ENCODE results near the gene CNTNAP2. TPM values are rescaled to one million over a fixed set of nuclear protein-coding genes. Genes with fewer than 3 reads are reported as not detected.
"Not testable (repeated sequence)": the region's sequence is repeated elsewhere in the genome, so short reads cannot be mapped to it uniquely, and the experiment has no call there.

The CNTNAP2 gene
- total RNA-seq, 1 donor from 2014 or later = not detected

GRCh38 chr7:147598687-147599086, 1482.1 kb downstream of the CNTNAP2 start:
- intact Hi-C loops (cut with micrococcal nuclease) = not testable (repeated sequence)

GRCh38 chr7:147605323-147605722, 1488.7 kb downstream of the CNTNAP2 start:
- intact Hi-C loops (cut with micrococcal nuclease) = no loop called here

GRCh38 chr7:147607157-147607800, 1490.7 kb downstream of the CNTNAP2 start:
- intact Hi-C loops (cut with micrococcal nuclease) = no loop called here

- intact Hi-C loops (cut with micrococcal nuclease) = no loop called here
These were observed 1494.8 kb downstream of the CNTNAP2 start for GRCh38 chr7:147611431-147611830.

GRCh38 chr7:147635288-147635687, 1518.7 kb downstream of the CNTNAP2 start:
- intact Hi-C loops (cut with micrococcal nuclease) = no loop called here

DNA sequence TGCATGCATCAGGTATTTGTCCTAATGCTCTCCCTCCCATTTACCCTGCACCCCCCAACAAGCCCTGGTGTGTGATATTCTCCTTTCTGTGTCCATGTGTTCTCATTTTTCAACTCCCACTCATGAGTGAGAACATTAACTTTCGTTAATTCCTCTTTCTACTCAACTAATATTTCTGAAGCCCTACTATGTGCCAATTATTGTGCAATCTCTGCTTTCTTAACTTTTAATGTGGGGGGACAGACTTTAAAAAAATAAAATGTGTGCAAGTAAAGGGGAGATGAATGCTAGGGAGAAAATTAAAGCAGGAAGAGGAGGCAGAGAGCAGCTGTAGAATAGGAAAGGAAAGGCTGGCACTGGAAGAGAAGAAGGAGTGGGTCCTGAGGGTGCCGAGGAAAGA, 1520.0 kb downstream of the CNTNAP2 start:
- intact Hi-C loops (cut with micrococcal nuclease) = no loop called here

GRCh38 chr7:147638566-147638965, 1522.0 kb downstream of the CNTNAP2 start:
- intact Hi-C loops (cut with micrococcal nuclease) = no loop called here

DNA sequence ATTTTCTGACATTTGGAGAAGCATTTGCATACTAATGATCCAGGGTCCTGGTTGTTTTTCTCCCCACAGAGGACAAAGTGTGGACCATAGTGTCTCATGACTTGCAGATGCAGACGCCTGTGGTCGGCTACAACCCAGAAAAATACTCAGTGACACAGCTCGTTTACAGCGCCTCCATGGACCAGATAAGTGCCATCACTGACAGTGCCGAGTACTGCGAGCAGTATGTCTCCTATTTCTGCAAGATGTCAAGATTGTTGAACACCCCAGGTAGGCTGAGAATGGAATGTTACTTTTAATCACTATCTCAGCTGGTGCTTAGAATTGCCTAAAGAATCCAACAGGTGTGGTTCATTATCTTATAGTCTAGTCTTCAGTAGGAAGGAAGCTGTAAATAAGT, 1522.4 kb downstream of the CNTNAP2 start:
- intact Hi-C loops (cut with micrococcal nuclease) = no loop called here

- intact Hi-C loops (cut with micrococcal nuclease) = no loop called here
These were observed 1523.2 kb downstream of the CNTNAP2 start for GRCh38 chr7:147639751-147640150.

DNA sequence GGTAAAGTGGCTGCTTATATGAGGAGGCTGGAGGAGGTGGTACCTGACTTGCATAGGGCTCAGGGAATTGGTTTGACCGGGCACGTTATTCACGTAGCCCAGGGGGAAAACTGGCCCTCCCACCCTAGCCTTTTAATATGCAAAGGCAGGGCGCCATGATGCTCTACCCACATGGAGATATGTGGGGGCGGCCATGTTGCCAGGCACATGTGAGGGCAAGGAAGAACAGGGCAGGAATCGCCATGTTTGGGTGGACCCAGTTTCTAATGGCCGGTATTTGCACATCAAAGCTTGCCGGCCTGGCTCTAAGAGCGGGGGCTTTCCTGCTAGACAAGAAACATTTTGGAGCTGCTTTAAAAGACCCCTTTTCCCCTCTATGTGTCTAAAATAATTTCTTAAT, 1524.2 kb downstream of the CNTNAP2 start:
- intact Hi-C loops (cut with micrococcal nuclease) = no loop called here

DNA sequence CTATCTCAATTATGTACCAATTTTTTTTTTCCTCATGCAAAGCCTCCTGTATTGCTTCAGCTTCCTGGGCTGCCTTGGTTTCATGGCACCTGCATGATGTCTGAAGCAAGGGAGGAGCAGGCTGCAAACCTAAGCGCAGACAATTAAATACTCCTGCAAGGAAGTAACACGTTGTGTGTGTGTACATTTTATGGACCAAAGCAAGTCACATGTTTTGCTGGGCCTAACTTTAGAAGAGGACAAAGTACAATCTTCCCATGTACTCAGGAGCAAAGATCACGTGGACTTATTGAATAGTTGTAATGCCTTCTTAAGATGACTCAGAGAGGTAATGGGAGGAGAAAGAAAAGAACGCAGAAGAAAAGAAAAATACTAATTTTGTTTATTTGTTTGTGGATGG, 1530.0 kb downstream of the CNTNAP2 start:
- intact Hi-C loops (cut with micrococcal nuclease) = no loop called here

GRCh38 chr7:147650991-147651390, 1534.4 kb downstream of the CNTNAP2 start:
- intact Hi-C loops (cut with micrococcal nuclease) = no loop called here

DNA sequence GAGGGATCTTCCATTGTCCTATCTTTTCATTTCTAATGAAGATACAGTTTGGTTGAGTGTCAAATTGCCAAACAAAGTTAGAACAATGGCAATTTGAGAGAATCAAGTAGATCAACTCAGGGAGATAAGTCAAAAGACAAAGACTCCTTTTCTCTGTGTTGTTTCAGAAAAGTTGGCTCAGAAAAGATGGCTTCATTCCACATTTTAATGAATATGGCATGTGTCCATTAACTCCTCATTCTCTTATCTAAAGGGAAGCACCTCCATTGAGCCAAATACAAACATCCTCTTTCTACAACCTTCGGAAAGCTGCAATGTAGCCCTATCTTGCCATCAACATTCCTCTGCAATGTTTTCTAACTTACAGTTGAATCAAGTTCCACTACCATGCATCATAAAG, 1535.0 kb downstream of the CNTNAP2 start:
- intact Hi-C loops (cut with micrococcal nuclease) = no loop called here

- intact Hi-C loops (cut with micrococcal nuclease) = no loop called here
These were observed 1536.9 kb downstream of the CNTNAP2 start for GRCh38 chr7:147653456-147653855.

GRCh38 chr7:147658392-147658967, 1541.9 kb downstream of the CNTNAP2 start:
- intact Hi-C loops (cut with micrococcal nuclease) = no loop called here

- intact Hi-C loops (cut with micrococcal nuclease) = no loop called here
These were observed 1542.7 kb downstream of the CNTNAP2 start for GRCh38 chr7:147659036-147659995.

GRCh38 chr7:147664541-147664940, 1547.9 kb downstream of the CNTNAP2 start:
- intact Hi-C loops (cut with micrococcal nuclease) = no loop called here

- intact Hi-C loops (cut with micrococcal nuclease) = no loop called here
These were observed 1554.2 kb downstream of the CNTNAP2 start for GRCh38 chr7:147670759-147671158.

DNA sequence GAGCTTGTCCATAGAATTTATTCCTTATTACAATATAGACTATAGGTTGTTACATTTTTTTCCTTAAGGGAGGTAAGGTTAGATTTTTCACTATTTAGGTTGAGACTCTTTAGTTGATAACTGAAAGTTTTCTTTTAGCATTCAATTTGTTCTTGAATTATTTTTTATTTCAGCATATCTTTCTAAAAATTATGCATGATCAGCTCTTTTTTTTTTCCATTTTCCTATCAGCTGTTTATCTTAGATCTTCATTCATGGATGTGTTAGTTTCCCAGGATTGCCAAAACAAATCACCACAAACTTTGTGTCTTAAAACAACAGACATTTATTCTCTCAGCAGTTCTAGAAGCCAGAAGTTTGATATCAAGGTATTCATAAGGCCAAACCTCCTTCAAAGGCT, 1558.1 kb downstream of the CNTNAP2 start:
- intact Hi-C loops (cut with micrococcal nuclease) = no loop called here

DNA sequence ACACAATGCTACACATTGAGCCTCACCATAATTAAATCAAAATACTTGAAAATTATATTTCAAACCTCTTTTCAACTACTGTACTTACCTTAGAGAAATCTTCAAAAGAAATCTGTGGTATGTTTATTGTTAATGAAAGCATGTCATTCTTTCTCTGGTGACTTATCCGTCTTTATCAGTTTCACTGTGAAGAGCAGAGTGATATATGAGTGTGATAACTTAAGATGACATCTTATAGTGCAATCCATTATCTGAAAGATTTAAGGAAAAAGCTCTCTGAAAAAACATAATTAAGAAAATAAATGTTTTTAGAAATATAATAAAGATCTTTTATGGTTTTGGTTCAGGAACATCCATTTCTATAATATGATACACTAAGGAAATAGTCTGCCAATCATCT, 1562.3 kb downstream of the CNTNAP2 start:
- intact Hi-C loops (cut with micrococcal nuclease) = no loop called here

DNA sequence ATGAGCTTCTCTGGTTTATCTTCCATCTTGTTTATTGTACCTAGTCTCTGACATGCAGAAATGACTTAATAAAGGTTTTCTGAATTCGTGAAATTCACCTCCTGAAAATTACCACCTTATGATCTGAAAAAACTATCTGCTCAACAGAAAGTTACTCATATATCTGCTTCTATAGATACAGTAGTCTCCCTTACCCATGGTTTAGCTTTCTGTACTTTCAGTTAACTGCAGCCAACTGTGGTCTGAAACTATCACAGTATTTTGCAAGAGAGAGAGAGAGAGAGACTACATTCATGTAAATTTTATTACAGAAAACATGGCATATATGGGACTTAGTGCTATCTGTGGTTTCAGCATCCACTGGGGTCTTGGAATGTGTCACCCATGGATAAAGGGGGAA, 1564.9 kb downstream of the CNTNAP2 start:
- intact Hi-C loops (cut with micrococcal nuclease) = no loop called here

DNA sequence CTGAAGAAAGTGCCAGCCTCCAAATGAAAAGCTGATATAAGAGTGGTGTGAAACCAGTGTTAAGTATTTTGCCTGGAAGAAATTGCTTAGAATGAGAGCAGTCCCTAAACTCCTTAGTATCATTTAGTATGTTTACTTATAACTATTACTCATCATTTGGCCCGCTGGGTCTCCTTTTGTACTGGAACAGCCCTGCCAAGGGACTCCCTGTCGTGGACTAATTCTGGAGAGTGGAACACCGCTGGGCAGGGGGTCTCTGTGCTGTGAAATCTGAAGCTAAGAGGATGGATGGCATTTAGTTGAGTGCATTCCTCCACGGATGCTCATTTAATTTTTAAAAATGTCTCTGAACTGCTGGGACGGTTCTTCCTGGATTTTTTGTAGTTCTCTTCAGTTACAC, 1584.1 kb downstream of the CNTNAP2 start:
- intact Hi-C loops (cut with micrococcal nuclease) = no loop called here
